Left cardiac atrium (tissue), 4 donors: ENCODE data around the gene GATAD2B. TPM values are rescaled to one million over a fixed set of nuclear protein-coding genes. Genes with fewer than 3 reads are reported as not detected.
"Not testable (repeated sequence)": the region's sequence is repeated elsewhere in the genome, so short reads cannot be mapped to it uniquely, and the experiment has no call there.

Experiments used
- ATAC-seq, 2 donors: fragments of 200-7000 bp; cut with Tn5 transposase; one replicate each; pipeline ENCODE4 v1.9.1; 2020; ENCODE audit warnings: mild to moderate bottlenecking in 2 of 2, moderate library complexity in 2 of 2
- DNase-seq: peaks from one replicate; pipeline ENCODE4 v3.0.0-alpha.2; 2020
- intact Hi-C, 2 donors: fragments of 100-400 bp; cut with DNase I; formaldehyde crosslinking; loops; one replicate each; pipeline versions ENCODE4 v1.14.1 to v1.15.1; 2022 to 2023
- total RNA-seq, 2 donors: library from RNA; stranded (reverse); fragmentation: NEBNext Ultra II Directional; extraction: Animal tissue kit (Norgen Biotek cat#: 25700); gene quantifications; one replicate each; pipeline ENCODE4 v1.2.1, GENCODE V29; 2021
- donor health status: DM: no; HTN: yes; CAD: no.
- donor health status: DM: no; HTN: yes; CAD: no; lungs with severe emphysema.
- donor health status: DM: yes; HTN: yes; CAD: no.
- donor health status: Dilated cardiomyopathy.

GATAD2B gene
- total RNA-seq, 2 donors from 2014 or later, result 29.0 to 39.5 TPM

- intact Hi-C loops, result no loop called here
- ATAC-seq (no peak), DNase-seq (no peak)
Observed at GRCh38 chr1:153934746-153935145, 12.0 kb upstream of the GATAD2B start.

GRCh38 chr1:153933955-153934354 is 11.2 kb upstream of the GATAD2B start:
- no peak for DNase-seq

GRCh38 chr1:153933430-153933829 is 10.7 kb upstream of the GATAD2B start:
- DNase-seq, result no peak
- intact Hi-C loops, result no loop called here
- no peak for ATAC-seq

More at GRCh38 chr1:153933955-153934354, 11.2 kb upstream of the GATAD2B start:
- intact Hi-C loops, result no loop called here
- ATAC-seq, result no peak

GRCh38 chr1:153932156-153933131 is 9.7 kb upstream of the GATAD2B start:
- intact Hi-C loops, result no loop called here
- no peak for DNase-seq
- no peak for ATAC-seq

- DNase-seq (no peak), ATAC-seq (no peak)
- intact Hi-C loops, result no loop called here
Observed at GRCh38 chr1:153929981-153930948, 7.5 kb upstream of the GATAD2B start.

GRCh38 chr1:153929426-153929825 is 6.7 kb upstream of the GATAD2B start:
- intact Hi-C loops, result no loop called here
- DNase-seq (no peak), ATAC-seq (no peak)

GRCh38 chr1:153928791-153929341 is 6.1 kb upstream of the GATAD2B start:
- DNase-seq, result no peak
- ATAC-seq, result peak in 1 of 2 donors; percentile 45
- intact Hi-C loops, result no loop called here

- intact Hi-C loops, result no loop called here
- ATAC-seq (no peak), DNase-seq (no peak)
Observed at GRCh38 chr1:153928245-153928644, 5.5 kb upstream of the GATAD2B start.

- no peak for DNase-seq
- ATAC-seq, result no peak
- intact Hi-C loops, result no loop called here
Observed at GRCh38 chr1:153926405-153926804, 3.6 kb upstream of the GATAD2B start.

GRCh38 chr1:153922076-153922971 is 448 bp downstream of the GATAD2B start:
- DNase-seq, result peak; percentile 57
- intact Hi-C loops, result no loop called here
- peak; percentile 14 to 50 for ATAC-seq

- intact Hi-C loops, result no loop called here
- no peak for DNase-seq
- no peak for ATAC-seq
Observed at GRCh38 chr1:153921803-153922075, 1.0 kb downstream of the GATAD2B start.

GRCh38 chr1:153921080-153921802 is 1.5 kb downstream of the GATAD2B start:
- intact Hi-C loops, result no loop called here

GRCh38 chr1:153919876-153920852 is 2.6 kb downstream of the GATAD2B start:
- intact Hi-C loops, result no loop called here
- ATAC-seq, result no peak
- DNase-seq, result no peak

More at GRCh38 chr1:153921080-153921802, 1.5 kb downstream of the GATAD2B start:
- ATAC-seq (no peak), DNase-seq (no peak)

GRCh38 chr1:153916297-153916696 is 6.5 kb downstream of the GATAD2B start:
- DNase-seq (no peak), ATAC-seq (no peak)
- intact Hi-C loops, result no loop called here

- DNase-seq, result no peak
- intact Hi-C loops, result no loop called here
- ATAC-seq, result no peak
Observed at GRCh38 chr1:153912349-153912748, 10.4 kb downstream of the GATAD2B start.

- ATAC-seq, DNase-seq, intact Hi-C loops: not testable (repeated sequence)
Observed at GRCh38 chr1:153910560-153910959, 12.2 kb downstream of the GATAD2B start.

- intact Hi-C loops, result no loop called here
- no peak for ATAC-seq
- no peak for DNase-seq
Observed at GRCh38 chr1:153908071-153908470, 14.7 kb downstream of the GATAD2B start.
